ENCODE results near the gene P2RX4.

P2RX4 gene

GRCh38 chr12:121170151-121170550 lies 39.8 kb upstream of the P2RX4 start:
- no peak overlapping the region for H3K14ac ChIP-seq (ENCODE audit: low read length)
- H4K12ac ChIP-seq (ENCODE audit: low read depth, low read length), result no peak overlapping the region
- no peaks in the 10 kb centered on the region for H3K27me3 ChIP-seq (ENCODE audit: insufficient read depth, low read length)
- H4K91ac ChIP-seq (ENCODE audit: low read depth, low read length), result no peak overlapping the region
- no peak overlapping the region for H2AFZ ChIP-seq (ENCODE audit: insufficient read depth, low read length, poor library complexity)
- no peak overlapping the region for H3K4me3 ChIP-seq (ENCODE audit: low read depth, low read length)
- H3K36me3 ChIP-seq (ENCODE audit: control insufficient read depth in 1 of 2, insufficient read depth in 2 of 2, low read length in 2 of 2), result no peaks in the 10 kb centered on the region
- H3K23ac ChIP-seq (ENCODE audit: low read length), result no peak overlapping the region
- no peaks in the 10 kb centered on the region for H3K79me2 ChIP-seq (ENCODE audit: control insufficient read depth, insufficient read depth, low read length, poor library complexity)
- no peak overlapping the region for H2BK5ac ChIP-seq (ENCODE audit: low read depth, low read length, poor library complexity)
- no peak overlapping the region for H3K4me2 ChIP-seq (ENCODE audit: low read length)
- no peak overlapping the region for H3K27ac ChIP-seq (ENCODE audit: low read depth, low read length)
- H4K8ac ChIP-seq (ENCODE audit: low read depth, low read length), result no peak overlapping the region
- no peaks in the 10 kb centered on the region for H3K9me3 ChIP-seq (ENCODE audit: insufficient read depth, low read depth, low read length)
- H3K4me1 ChIP-seq (ENCODE audit: control insufficient read depth in 1 of 2, insufficient read depth in 2 of 2, low read length in 2 of 2), result peaks cover 10 to 19% of the 10 kb centered on the region in 2 experiments
- no peak overlapping the region for H2BK120ac ChIP-seq (ENCODE audit: insufficient read depth, low read length, poor library complexity)
- no peak overlapping the region for H2BK12ac ChIP-seq (ENCODE audit: low read length)
- no peaks in the 10 kb centered on the region for H3K79me1 ChIP-seq (ENCODE audit: low read length)
- H3K9ac ChIP-seq (ENCODE audit: low read length), result no peak overlapping the region
- no peak overlapping the region for H3K18ac ChIP-seq (ENCODE audit: low read length)
- H2AK5ac ChIP-seq (ENCODE audit: low read length), result no peak overlapping the region
- DNase-seq, result no peak
- H3K4ac ChIP-seq (ENCODE audit: low read depth, low read length), result no peak overlapping the region
- no CpG with 5 or more reads among the region's 5 CpGs for WGBS (ENCODE audit: extremely low coverage, insufficient coverage, insufficient read length)

- H3K4me2 ChIP-seq (ENCODE audit: low read length), result no peak overlapping the region
- DNase-seq, result no peak
- no peak overlapping the region for H4K8ac ChIP-seq (ENCODE audit: low read depth, low read length)
- H3K4ac ChIP-seq (ENCODE audit: low read depth, low read length), result no peak overlapping the region
- H3K14ac ChIP-seq (ENCODE audit: low read length), result no peak overlapping the region
- H2BK5ac ChIP-seq (ENCODE audit: low read depth, low read length, poor library complexity), result no peak overlapping the region
- no peak overlapping the region for H4K12ac ChIP-seq (ENCODE audit: low read depth, low read length)
- H2BK12ac ChIP-seq (ENCODE audit: low read length), result no peak overlapping the region
- H3K79me2 ChIP-seq (ENCODE audit: control insufficient read depth, insufficient read depth, low read length, poor library complexity), result no peaks in the 10 kb centered on the region
- H3K9ac ChIP-seq (ENCODE audit: low read length), result no peak overlapping the region
- H3K9me3 ChIP-seq (ENCODE audit: insufficient read depth, low read depth, low read length), result no peaks in the 10 kb centered on the region
- no peak overlapping the region for H2AK5ac ChIP-seq (ENCODE audit: low read length)
- H3K79me1 ChIP-seq (ENCODE audit: low read length), result no peaks in the 10 kb centered on the region
- no peak overlapping the region for H4K91ac ChIP-seq (ENCODE audit: low read depth, low read length)
- no peak overlapping the region for H3K23ac ChIP-seq (ENCODE audit: low read length)
- no peaks in the 10 kb centered on the region for H3K27me3 ChIP-seq (ENCODE audit: insufficient read depth, low read length)
- peaks cover 5 to 14% of the 10 kb centered on the region in 2 experiments for H3K4me1 ChIP-seq (ENCODE audit: control insufficient read depth in 1 of 2, insufficient read depth in 2 of 2, low read length in 2 of 2)
- no peak overlapping the region for H2BK120ac ChIP-seq (ENCODE audit: insufficient read depth, low read length, poor library complexity)
- WGBS (ENCODE audit: extremely low coverage, insufficient coverage, insufficient read length), result no CpG with 5 or more reads among the region's 14 CpGs
- H3K18ac ChIP-seq (ENCODE audit: low read length), result no peak overlapping the region
- H2AFZ ChIP-seq (ENCODE audit: insufficient read depth, low read length, poor library complexity), result no peak overlapping the region
- H3K4me3 ChIP-seq (ENCODE audit: low read depth, low read length), result no peak overlapping the region
- H3K36me3 ChIP-seq (ENCODE audit: control insufficient read depth in 1 of 2, insufficient read depth in 2 of 2, low read length in 2 of 2), result no peaks in the 10 kb centered on the region
- H3K27ac ChIP-seq (ENCODE audit: low read depth, low read length), result no peak overlapping the region
These were observed 39.2 kb upstream of the P2RX4 start for GRCh38 chr12:121170611-121171260.

DNA sequence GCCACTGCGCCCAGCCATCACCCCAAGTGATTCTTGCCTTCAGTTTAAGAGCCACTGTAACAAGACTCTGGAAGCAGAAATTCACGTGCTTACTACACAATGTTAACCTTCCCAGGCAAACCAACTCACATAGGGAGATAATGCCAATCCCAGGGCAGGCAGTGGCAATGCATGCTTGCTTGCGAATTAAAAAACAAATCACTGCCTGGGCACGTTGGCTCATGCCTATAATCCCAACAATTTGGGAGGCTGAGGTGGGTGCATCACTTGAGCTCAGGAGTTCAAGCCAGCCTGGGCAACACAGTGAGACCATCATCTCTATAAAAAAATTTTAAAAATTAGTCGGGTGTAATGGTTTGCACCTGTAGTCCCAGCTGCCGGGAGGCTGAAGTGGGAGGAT lies 37.8 kb upstream of the P2RX4 start:
- H3K27me3 ChIP-seq (ENCODE audit: insufficient read depth, low read length), result no peaks in the 10 kb centered on the region
- H3K79me1 ChIP-seq (ENCODE audit: low read length), result no peaks in the 10 kb centered on the region
- peaks cover 3% of the 10 kb centered on the region in 2 experiments for H3K4me1 ChIP-seq (ENCODE audit: control insufficient read depth in 1 of 2, insufficient read depth in 2 of 2, low read length in 2 of 2)
- H3K27ac ChIP-seq (ENCODE audit: low read depth, low read length), result no peak overlapping the region
- no peak overlapping the region for H4K12ac ChIP-seq (ENCODE audit: low read depth, low read length)
- no peak overlapping the region for H3K4me2 ChIP-seq (ENCODE audit: low read length)
- no peaks in the 10 kb centered on the region for H3K79me2 ChIP-seq (ENCODE audit: control insufficient read depth, insufficient read depth, low read length, poor library complexity)
- H4K8ac ChIP-seq (ENCODE audit: low read depth, low read length), result no peak overlapping the region
- no peak overlapping the region for H3K18ac ChIP-seq (ENCODE audit: low read length)
- DNase-seq, result no peak
- H4K91ac ChIP-seq (ENCODE audit: low read depth, low read length), result no peak overlapping the region
- H2BK12ac ChIP-seq (ENCODE audit: low read length), result no peak overlapping the region
- no peak overlapping the region for H2BK120ac ChIP-seq (ENCODE audit: insufficient read depth, low read length, poor library complexity)
- H3K23ac ChIP-seq (ENCODE audit: low read length), result no peak overlapping the region
- no peaks in the 10 kb centered on the region for H3K9me3 ChIP-seq (ENCODE audit: insufficient read depth, low read depth, low read length)
- no peaks in the 10 kb centered on the region for H3K36me3 ChIP-seq (ENCODE audit: control insufficient read depth in 1 of 2, insufficient read depth in 2 of 2, low read length in 2 of 2)
- H3K4ac ChIP-seq (ENCODE audit: low read depth, low read length), result no peak overlapping the region
- no peak overlapping the region for H2AK5ac ChIP-seq (ENCODE audit: low read length)
- H2AFZ ChIP-seq (ENCODE audit: insufficient read depth, low read length, poor library complexity), result no peak overlapping the region
- H3K14ac ChIP-seq (ENCODE audit: low read length), result no peak overlapping the region
- H3K9ac ChIP-seq (ENCODE audit: low read length), result no peak overlapping the region
- no peak overlapping the region for H2BK5ac ChIP-seq (ENCODE audit: low read depth, low read length, poor library complexity)
- WGBS (ENCODE audit: extremely low coverage, insufficient coverage, insufficient read length), result no CpG with 5 or more reads among the region's 6 CpGs
- no peak overlapping the region for H3K4me3 ChIP-seq (ENCODE audit: low read depth, low read length)

- no peaks in the 10 kb centered on the region for H3K9me3 ChIP-seq (ENCODE audit: insufficient read depth, low read depth, low read length)
- no peaks in the 10 kb centered on the region for H3K79me1 ChIP-seq (ENCODE audit: low read length)
- H3K4me3 ChIP-seq (ENCODE audit: low read depth, low read length), result no peak overlapping the region
- peak; percentile 25 to 46 for DNase-seq
- H3K4me2 ChIP-seq (ENCODE audit: low read length), result no peak overlapping the region
- H3K27me3 ChIP-seq (ENCODE audit: insufficient read depth, low read length), result no peaks in the 10 kb centered on the region
- no peak overlapping the region for H2AFZ ChIP-seq (ENCODE audit: insufficient read depth, low read length, poor library complexity)
- H4K91ac ChIP-seq (ENCODE audit: low read depth, low read length), result no peak overlapping the region
- no peak overlapping the region for H2BK120ac ChIP-seq (ENCODE audit: insufficient read depth, low read length, poor library complexity)
- no peak overlapping the region for H2BK5ac ChIP-seq (ENCODE audit: low read depth, low read length, poor library complexity)
- H4K8ac ChIP-seq (ENCODE audit: low read depth, low read length), result no peak overlapping the region
- no peak overlapping the region for H3K18ac ChIP-seq (ENCODE audit: low read length)
- H3K9ac ChIP-seq (ENCODE audit: low read length), result no peak overlapping the region
- no peaks in the 10 kb centered on the region for H3K4me1 ChIP-seq (ENCODE audit: control insufficient read depth in 1 of 2, insufficient read depth in 2 of 2, low read length in 2 of 2)
- no peak overlapping the region for H2BK12ac ChIP-seq (ENCODE audit: low read length)
- no peak overlapping the region for H4K12ac ChIP-seq (ENCODE audit: low read depth, low read length)
- H3K14ac ChIP-seq (ENCODE audit: low read length), result no peak overlapping the region
- H3K79me2 ChIP-seq (ENCODE audit: control insufficient read depth, insufficient read depth, low read length, poor library complexity), result no peaks in the 10 kb centered on the region
- no peak overlapping the region for H3K4ac ChIP-seq (ENCODE audit: low read depth, low read length)
- WGBS (ENCODE audit: extremely low coverage, insufficient coverage, insufficient read length), result no CpG with 5 or more reads among the region's 16 CpGs
- H3K23ac ChIP-seq (ENCODE audit: low read length), result no peak overlapping the region
- H3K36me3 ChIP-seq (ENCODE audit: control insufficient read depth in 1 of 2, insufficient read depth in 2 of 2, low read length in 2 of 2), result no peaks in the 10 kb centered on the region
- no peak overlapping the region for H2AK5ac ChIP-seq (ENCODE audit: low read length)
- H3K27ac ChIP-seq (ENCODE audit: low read depth, low read length), result no peak overlapping the region
These were observed 34.4 kb upstream of the P2RX4 start for GRCh38 chr12:121175383-121176119.

Measured in trophoblast cell (in vitro differentiated cells and primary cell).